ENCODE results near the gene ERGIC1. TPM values are rescaled to one million over a fixed set of nuclear protein-coding genes. Genes with fewer than 3 reads are reported as not detected.

Gene ERGIC1
- total RNA-seq, 2 donors from 2014 or later, result 228 to 380 TPM

DNA sequence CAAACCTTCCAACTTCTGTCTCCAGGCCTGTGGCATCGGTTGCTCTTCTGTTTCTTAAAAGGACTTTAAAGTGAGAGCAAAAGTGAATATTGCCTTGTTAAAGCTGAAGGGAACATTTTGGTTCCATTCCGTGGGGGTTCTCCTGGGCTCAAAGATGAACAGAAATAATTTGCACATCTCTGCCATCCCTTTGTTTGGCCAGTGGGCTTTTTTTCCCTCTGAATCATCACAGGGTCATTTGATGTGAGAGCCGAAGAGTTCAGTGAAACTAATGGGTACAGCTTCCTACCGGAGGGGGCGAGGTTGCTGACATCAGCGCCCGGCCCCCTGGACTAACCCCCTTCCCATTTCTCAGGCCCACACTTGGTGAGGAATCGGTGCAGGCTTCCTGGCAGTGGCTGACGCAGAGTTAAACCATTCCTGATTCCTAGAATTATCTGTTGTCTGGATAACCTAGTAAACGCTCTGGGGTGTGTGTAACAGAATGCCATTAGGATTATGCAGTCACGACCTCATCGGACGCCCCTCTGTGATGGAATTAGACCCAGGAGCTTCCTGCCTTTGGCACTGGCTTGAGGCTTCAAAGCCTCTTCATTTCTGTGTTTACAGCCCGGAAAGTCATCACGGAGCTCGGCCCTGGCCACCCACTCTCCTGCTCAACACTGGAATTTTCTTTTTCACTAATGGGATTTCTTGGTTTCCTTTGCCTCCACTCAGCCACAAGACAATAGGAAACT lies 63.6 kb downstream of the ERGIC1 start:
- Histone ChIP-seq H3K4me1 (replicated peaks) (peaks cover 11% of the 10 kb centered on the region), H3K9me3 (no peaks in the 10 kb centered on the region), H3K27ac (peak overlapping the region; percentile 95 to 96), H3K27me3 (replicated peaks; ENCODE audit: insufficient read depth) (no peaks in the 10 kb centered on the region), H3K36me3 (no peaks in the 10 kb centered on the region), H3K4me3 (no peak overlapping the region)
- intact Hi-C loops (cut with DNase I), result no loop called here
- 50% methylated on average over 16 of the region's 16 CpGs for whole genome bisulfite sequencing
- no peak for DNase-seq (ENCODE audit: low spot score)
- TF ChIP-seq, protein P1, sequence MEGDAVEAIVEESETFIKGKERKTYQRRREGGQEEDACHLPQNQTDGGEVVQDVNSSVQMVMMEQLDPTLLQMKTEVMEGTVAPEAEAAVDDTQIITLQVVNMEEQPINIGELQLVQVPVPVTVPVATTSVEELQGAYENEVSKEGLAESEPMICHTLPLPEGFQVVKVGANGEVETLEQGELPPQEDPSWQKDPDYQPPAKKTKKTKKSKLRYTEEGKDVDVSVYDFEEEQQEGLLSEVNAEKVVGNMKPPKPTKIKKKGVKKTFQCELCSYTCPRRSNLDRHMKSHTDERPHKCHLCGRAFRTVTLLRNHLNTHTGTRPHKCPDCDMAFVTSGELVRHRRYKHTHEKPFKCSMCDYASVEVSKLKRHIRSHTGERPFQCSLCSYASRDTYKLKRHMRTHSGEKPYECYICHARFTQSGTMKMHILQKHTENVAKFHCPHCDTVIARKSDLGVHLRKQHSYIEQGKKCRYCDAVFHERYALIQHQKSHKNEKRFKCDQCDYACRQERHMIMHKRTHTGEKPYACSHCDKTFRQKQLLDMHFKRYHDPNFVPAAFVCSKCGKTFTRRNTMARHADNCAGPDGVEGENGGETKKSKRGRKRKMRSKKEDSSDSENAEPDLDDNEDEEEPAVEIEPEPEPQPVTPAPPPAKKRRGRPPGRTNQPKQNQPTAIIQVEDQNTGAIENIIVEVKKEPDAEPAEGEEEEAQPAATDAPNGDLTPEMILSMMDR (IDR thresholded peaks at IDR 0.05), result no peak
- TF ChIP-seq POLR2A (IDR thresholded peaks at IDR 0.05), result no peak
- peak; percentile 35 for TF ChIP-seq POLR2AphosphoS5 (IDR thresholded peaks at IDR 0.05)

- 96% methylated on average over 3 of the region's 3 CpGs for WGBS
- Histone ChIP-seq H3K9me3 (no peaks in the 10 kb centered on the region), H3K27ac (peak overlapping the region; percentile 95 to 96), H3K4me3 (no peak overlapping the region), H3K4me1 (replicated peaks) (peaks cover 17% of the 10 kb centered on the region), H3K36me3 (no peaks in the 10 kb centered on the region), H3K27me3 (replicated peaks; ENCODE audit: insufficient read depth) (no peaks in the 10 kb centered on the region)
- intact Hi-C loops (cut with DNase I), result no loop called here
- TF ChIP-seq POLR2A (IDR thresholded peaks at IDR 0.05), result no peak
- TF ChIP-seq, protein P1 (IDR thresholded peaks at IDR 0.05), result no peak
- no peak for TF ChIP-seq POLR2AphosphoS5 (IDR thresholded peaks at IDR 0.05)
- DNase-seq (ENCODE audit: low spot score), result no peak
Observed at GRCh38 chr5:172898218-172898842, 64.3 kb downstream of the ERGIC1 start.

DNA sequence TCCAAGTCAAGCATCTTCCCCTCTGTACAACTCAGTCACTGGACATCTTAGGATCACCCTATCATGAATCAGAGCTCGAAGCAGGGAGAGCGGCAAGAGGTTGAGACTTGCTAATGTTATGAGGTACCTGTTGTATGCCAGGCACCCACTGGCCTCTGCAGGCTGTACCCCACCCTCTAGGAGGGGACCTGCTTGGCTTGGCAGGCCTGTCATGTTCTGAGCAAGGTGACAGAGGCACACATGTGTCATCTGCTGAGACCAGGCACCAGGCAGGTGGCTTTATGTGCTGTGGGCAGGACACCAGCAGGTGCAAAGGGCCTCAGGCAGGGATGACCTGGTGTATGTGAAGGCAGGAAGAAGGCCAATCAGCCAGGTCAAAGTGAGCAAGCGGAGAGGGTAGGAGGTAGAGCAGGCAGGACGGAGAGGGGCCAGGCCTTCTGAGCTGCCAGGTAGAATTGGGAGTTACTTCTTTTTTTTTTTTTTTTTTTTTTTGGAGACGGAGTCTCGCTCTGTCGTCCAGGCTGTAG lies 64.9 kb downstream of the ERGIC1 start:
- H3K36me3 ChIP-seq, result no peaks in the 10 kb centered on the region
- H3K4me1 ChIP-seq (replicated peaks), result peaks cover 21% of the 10 kb centered on the region
- no peak overlapping the region for H3K4me3 ChIP-seq
- H3K9me3 ChIP-seq, result no peaks in the 10 kb centered on the region
- no peaks in the 10 kb centered on the region for H3K27me3 ChIP-seq (replicated peaks; ENCODE audit: insufficient read depth)
- intact Hi-C loops (cut with DNase I), result no loop called here
- 96% methylated on average over 7 of the region's 7 CpGs for WGBS
- no peak for DNase-seq (ENCODE audit: low spot score)
- TF ChIP-seq POLR2AphosphoS5 (IDR thresholded peaks at IDR 0.05) (no peak), POLR2A (IDR thresholded peaks at IDR 0.05) (no peak)
- TF ChIP-seq, protein P1 (IDR thresholded peaks at IDR 0.05), result no peak
- H3K27ac ChIP-seq, result peak overlapping the region; percentile 95 to 96

DNA sequence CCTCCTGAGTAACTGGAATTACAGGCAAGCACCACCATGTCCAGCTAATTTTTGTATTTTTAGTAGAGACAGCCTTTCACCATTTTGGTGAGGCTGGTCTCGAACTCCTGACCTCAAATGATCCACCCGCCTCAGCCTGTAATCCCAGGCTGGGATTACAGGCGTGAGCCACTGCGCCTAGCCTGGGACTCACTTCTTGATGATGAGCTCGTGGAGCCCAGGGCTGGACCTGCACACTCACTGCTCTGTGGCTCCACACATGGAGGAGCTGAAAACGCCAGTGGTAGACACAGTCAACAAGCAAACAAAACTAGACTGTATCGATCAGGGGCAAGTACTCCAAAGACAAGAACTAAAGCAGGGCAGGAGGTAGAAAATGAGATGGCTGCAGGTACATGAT lies 65.4 kb downstream of the ERGIC1 start:
- no peak for DNase-seq (ENCODE audit: low spot score)
- no peaks in the 10 kb centered on the region for H3K27me3 ChIP-seq (replicated peaks; ENCODE audit: insufficient read depth)
- H3K4me3 ChIP-seq, result no peak overlapping the region
- 96% methylated on average over 7 of the region's 7 CpGs for WGBS
- peak overlapping the region; percentile 95 to 96 for H3K27ac ChIP-seq
- H3K9me3 ChIP-seq, result no peaks in the 10 kb centered on the region
- TF ChIP-seq, protein P1 (IDR thresholded peaks at IDR 0.05), result no peak
- no peak for TF ChIP-seq POLR2A (IDR thresholded peaks at IDR 0.05)
- no peak for TF ChIP-seq POLR2AphosphoS5 (IDR thresholded peaks at IDR 0.05)
- no peaks in the 10 kb centered on the region for H3K36me3 ChIP-seq
- intact Hi-C loops (cut with DNase I), result no loop called here
- H3K4me1 ChIP-seq (replicated peaks), result peaks cover 26% of the 10 kb centered on the region

Data from prostate gland (tissue), 2 donors.